Activated naive CD4-positive, alpha-beta T cell treated with anti-CD3 and anti-CD28 coated beads, Interleukin-2, amount 50 U/mL, for 16 hours (primary cell): ENCODE results near the gene OTOA.
"Not testable (repeated sequence)": the region's sequence is repeated elsewhere in the genome, so short reads cannot be mapped to it uniquely, and the experiment has no call there.

Experiments used
- DNase-seq: peaks from one replicate; pipeline ENCODE4 v3.0.0-alpha.2; 2020

The OTOA gene

DNA sequence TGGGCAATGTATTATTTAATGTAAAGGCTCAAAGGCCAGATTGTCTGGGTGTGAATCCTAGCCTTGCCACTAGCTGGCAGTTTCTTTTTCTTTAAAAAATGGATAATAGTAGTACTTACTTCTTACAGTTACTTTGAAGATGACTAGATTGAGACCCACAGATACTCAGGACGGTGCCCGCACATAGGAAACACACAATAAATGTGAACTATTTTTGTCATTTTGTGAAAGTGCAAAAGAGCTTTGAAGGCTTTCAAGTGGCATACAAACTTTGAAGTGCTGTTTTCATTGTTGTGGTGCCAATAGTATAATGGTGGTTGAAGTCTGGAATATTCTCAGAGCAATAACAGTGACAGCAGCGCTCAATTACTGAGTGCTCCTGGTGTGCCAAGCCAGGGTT lies 63.6 kb downstream of the OTOA start:
- DNase-seq = no peak

DNA sequence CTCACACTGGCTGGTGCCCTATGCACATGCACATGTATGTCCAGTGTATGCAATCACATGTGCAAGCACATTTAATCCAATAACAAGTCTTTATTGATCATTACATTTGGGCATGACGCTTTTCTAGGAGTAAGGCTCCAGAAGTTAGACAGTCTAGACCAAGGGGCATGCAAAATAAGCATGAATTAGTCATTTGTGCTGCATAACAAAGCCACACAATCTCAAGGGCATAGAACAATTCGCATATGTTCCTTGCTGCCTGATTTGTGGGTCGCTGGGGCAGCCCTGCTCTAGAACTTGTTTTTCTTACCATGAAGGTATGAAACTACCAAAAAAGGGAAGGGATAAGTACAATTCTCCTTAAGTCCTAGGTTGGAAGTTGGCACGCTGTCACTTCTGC lies 67.5 kb downstream of the OTOA start:
- not testable (repeated sequence) for DNase-seq

DNA sequence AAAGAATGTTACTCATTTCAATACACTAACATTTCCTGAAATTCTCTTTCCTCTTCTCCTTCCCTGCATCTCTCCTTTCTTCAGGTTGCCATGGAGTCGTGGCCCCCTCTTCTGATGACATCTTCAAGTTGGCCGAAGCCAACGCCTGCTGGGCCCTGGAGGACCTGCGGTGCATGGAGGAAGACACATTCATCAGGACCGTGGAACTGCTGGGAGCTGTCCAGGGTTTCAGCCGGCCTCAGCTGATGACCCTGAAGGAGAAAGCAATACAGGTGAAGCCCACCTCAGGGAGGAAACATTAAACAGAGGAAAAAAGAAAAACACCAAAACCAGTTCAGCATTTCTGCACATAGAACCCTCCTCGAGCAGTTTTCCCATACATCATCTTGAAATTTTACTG lies 76.9 kb downstream of the OTOA start:
- not testable (repeated sequence) for DNase-seq

- not testable (repeated sequence) for DNase-seq
Measured at GRCh38 chr16:21756192-21757079, 92.7 kb downstream of the OTOA start.

GRCh38 chr16:21757080-21757671 lies 93.4 kb downstream of the OTOA start:
- not testable (repeated sequence) for DNase-seq

DNA sequence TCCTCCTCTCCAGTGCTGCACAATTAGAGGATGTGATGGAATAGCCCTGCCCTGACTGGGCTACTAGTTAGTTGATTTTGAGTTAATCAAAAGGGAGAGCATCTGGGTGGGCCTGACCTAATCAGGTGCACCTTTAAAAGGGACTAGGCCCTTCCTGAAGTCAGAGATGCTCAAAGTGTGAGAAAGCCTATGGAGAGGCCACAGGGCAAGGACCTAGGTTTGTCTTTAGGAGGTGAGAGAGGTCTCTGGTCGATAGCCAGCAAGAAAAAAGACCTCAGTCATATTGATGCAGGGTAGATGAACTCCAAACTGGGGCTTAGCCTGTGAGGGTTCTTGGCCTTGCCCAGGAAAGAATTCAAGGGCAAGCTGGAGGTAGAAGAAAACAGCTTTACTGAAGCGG lies 104.5 kb downstream of the OTOA start:
- not testable (repeated sequence) for DNase-seq

DNA sequence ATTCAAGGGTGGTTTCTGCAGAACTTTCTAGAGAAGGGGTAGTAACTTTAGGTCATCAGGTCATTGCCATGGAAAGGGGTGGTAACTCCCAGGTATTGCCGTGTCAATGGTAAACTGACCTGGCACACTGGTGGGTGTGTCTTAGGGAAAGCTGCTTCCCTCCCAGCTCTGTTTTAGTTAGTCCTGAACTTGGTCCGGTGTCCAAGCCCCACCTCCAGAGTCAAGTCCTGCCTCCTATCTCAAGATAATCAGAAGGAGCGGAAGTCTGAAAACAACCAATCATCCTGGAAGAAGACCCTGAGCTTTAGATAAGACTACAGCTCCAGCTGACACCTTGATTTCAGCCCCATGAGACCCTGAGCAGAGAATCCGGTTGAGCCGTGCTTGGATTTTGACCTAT lies 105.0 kb downstream of the OTOA start:
- DNase-seq = not testable (repeated sequence)

DNA sequence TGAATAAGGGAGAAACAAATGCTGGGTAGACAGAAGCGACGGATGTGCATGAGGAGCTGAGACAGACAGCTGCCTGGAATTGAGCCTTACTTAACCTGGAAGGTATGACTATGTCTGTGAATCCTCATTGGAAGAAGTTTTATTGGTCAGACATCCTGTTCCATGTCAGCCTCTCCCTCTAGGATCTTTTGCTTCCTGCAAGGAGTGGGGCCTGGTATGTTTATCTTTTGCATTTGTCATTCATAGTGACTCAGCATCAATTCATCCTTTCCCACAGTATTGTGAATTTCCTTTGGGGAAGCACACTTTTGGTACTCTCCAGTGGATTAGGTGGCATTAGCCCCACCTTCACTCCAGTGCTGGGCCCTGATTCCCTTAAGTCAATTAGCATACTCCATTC lies 105.5 kb downstream of the OTOA start:
- not testable (repeated sequence) for DNase-seq

DNA sequence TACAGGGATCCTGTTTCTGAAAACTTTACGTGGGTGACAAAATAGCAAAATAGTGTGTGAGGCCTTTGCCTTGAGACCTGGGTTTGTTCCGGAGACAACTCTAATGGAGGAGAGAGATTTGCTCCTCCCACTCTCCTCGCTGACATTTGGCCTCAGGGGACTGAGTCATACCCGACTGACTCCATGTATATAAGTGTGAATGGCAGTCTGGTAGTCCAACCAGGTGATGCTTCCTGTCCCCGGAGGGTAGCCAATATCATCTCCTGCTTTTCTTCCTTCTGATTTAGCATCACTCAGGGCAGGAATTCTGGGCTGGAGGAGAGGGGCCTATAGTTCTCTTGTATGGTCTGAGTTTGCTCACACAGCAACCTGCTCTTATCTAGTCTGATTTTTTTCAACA lies 106.8 kb downstream of the OTOA start:
- not testable (repeated sequence) for DNase-seq

DNA sequence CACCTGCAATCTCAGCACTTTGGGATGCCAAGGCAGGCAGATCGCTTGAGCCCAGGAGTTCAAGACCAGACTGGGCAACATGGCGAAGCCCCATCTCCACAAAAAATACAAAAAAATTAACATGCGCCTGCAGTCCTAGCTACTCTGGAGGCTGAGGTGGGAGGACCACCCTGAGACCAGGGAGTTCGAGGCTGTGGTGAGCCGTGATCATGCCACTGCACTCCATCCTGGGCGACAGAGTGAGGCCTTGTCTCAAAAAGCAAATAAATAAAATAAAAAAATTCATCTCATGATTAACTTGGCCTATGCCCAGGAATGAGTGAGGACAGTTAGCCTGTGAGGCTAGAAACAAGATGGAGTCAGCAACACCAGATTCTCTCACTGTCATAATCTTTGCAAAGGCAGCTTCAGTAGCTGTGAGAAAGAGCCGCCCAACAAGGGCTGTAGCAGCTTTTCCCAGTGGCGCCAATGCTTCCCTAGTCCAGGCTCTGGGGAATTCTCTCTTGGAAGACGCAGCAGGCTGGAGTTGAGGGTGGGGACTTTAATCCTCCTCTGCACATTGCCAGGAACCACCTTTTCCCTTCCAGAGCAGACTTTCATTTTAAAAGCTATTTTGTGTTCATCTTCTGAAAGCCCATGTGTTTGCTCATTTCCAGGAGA lies 108.9 kb downstream of the OTOA start:
- DNase-seq = not testable (repeated sequence)

DNA sequence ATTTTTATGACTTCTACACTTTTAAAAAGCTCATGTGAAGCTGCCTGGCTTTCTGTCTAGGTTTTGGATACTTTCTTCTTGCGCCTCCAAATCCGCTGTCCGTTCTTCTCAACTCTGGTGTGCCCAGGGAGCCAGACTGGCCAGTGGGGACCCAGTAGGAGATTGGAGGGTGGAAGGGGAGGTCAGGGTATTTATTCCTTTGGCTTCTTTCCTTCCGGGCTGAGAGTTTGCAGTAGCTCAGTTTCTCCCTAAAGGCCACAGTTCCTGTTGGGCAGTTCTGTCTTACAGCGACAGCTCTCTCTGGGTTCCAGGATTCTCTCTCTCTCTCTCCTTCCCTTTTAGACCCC lies 109.4 kb downstream of the OTOA start:
- DNase-seq = not testable (repeated sequence)

DNA sequence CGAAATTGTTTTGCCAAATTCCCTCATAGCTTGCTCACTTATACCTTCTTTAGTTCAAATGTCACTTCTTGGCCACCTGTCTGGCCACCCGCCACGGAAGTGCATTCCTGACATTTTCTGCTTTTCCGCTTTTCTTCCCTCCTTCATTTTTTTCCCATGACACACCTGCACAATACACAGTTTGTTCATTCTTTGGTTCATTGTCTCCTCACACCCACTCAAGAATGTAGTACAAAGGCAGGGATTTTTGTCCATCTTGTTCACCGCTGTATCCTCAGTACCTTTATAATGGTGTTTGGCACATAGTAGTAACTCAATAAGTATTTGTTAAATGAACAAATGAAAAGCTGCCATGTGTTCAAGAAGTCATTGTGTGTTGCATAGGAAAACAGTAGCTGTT lies 116.8 kb downstream of the OTOA start:
- DNase-seq = not testable (repeated sequence)

DNA sequence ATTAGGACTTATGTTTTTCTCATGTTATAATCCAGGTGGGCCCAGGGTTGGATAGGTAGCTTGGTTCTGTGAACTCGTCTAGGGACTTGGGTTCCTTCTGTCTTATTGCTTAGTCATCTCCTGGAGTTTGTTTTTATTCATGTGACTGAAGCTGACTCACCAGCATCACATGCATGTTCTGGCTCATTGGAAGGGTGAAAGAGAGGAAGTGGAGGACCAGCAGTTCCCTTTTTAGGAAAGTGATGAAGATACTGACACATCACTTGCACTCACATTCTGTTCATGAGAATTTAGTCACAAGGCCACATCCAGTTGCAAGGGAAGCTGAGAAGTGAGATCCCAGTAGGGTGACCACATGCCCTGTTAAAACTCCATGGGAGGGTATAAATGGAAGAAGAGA lies 126.7 kb downstream of the OTOA start:
- DNase-seq = not testable (repeated sequence)

DNA sequence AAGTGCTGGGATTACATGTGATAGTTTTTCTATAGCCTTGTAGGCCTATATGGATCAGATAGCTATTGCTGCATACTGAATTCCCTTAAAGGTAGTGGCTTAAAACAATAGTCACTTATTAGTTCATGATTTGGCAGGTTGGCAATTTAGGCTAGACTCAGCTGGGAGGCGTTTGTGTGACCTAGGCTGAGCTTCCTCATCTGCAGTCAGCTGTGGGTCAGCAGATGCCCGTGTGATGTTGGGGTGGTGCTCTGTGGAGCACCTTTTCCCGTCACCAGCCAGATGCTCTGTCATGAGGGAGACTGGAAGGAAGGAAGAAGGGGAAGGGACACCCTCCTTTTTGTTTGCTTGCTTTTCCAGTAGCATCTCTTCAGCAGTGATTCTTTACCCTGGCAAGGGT lies 129.5 kb downstream of the OTOA start:
- not testable (repeated sequence) for DNase-seq

DNA sequence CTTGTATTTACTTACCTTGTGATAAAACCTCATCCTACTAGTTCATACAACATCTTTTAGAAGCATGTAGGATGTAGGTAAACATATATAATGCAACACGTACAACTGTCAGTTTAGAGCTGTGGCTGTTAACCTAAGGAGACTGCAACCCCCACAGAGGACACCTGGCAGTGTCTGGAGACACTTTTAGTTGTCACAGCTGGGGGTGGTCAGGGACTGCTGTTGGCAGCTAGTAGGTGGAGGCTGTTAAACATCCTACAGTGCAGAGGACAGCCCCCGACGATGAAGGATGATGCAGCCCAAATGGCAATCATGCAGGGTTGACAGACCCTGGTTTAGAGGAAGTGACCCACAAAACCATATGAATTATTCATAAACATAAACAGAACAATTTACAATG lies 134.8 kb downstream of the OTOA start:
- not testable (repeated sequence) for DNase-seq

- peak; percentile 25 for DNase-seq
Measured at GRCh38 chr16:21801538-21802374, 138.0 kb downstream of the OTOA start.

- not testable (repeated sequence) for DNase-seq
Measured at GRCh38 chr16:21802375-21802663, 138.6 kb downstream of the OTOA start.
